WTC11 (cell line): ENCODE data around the gene KDM2B.

Source experiments
- CBFB ChIP-seq: sonication (generic); formaldehyde crosslinking; IDR thresholded peaks from 2 replicates; pipeline ENCODE4 v1.8.1; 2022; ENCODE audit warnings: mild to moderate bottlenecking, low read depth, missing genetic modification reagents
- CREB1 ChIP-seq: sonication (generic); formaldehyde crosslinking; IDR thresholded peaks from 2 replicates; pipeline ENCODE4 v1.8.0; 2023; ENCODE audit warnings: mild to moderate bottlenecking, missing genetic modification reagents
- CTCF ChIP-seq: fragments of 200-600 bp; IDR thresholded peaks from 2 replicates; pipeline ENCODE4 v1.8.0; 2022; ENCODE audit warnings: antibody characterized with exemption
- FOXJ3 ChIP-seq: sonication (generic); formaldehyde crosslinking; IDR thresholded peaks from 2 replicates; pipeline ENCODE4 v1.9.0; 2021; ENCODE audit warnings: missing genetic modification reagents, mild to moderate bottlenecking, borderline replicate concordance
- HMGXB4 ChIP-seq: sonication (generic); formaldehyde crosslinking; IDR thresholded peaks from 2 replicates; pipeline ENCODE4 v1.8.1; 2023; ENCODE audit warnings: mild to moderate bottlenecking, moderate library complexity, missing genetic modification reagents
- JUN ChIP-seq: sonication (generic); formaldehyde crosslinking; IDR thresholded peaks from 2 replicates; pipeline ENCODE4 v1.8.0; 2023; ENCODE audit warnings: mild to moderate bottlenecking, missing genetic modification reagents
- RELA ChIP-seq: sonication (generic); formaldehyde crosslinking; IDR thresholded peaks from 2 replicates; pipeline ENCODE4 v1.8.1; 2022; ENCODE audit warnings: missing genetic modification reagents, mild to moderate bottlenecking, borderline replicate concordance
- USF2 ChIP-seq: sonication (generic); formaldehyde crosslinking; IDR thresholded peaks from 2 replicates; pipeline ENCODE4 v1.8.1; 2023; ENCODE audit warnings: mild to moderate bottlenecking, missing genetic modification reagents, moderate library complexity
- ZNF121 ChIP-seq: sonication (generic); formaldehyde crosslinking; IDR thresholded peaks from 2 replicates; pipeline ENCODE4 v1.8.0; 2023; ENCODE audit warnings: missing genetic modification reagents
- ZNF263 ChIP-seq: sonication (generic); formaldehyde crosslinking; IDR thresholded peaks from 2 replicates; pipeline ENCODE4 v1.8.1; 2022; ENCODE audit warnings: low read depth, mild to moderate bottlenecking, moderate library complexity, missing genetic modification reagents
- ZNF512 ChIP-seq: sonication (generic); formaldehyde crosslinking; IDR thresholded peaks from 2 replicates; pipeline ENCODE4 v1.8.1; 2022; ENCODE audit warnings: missing genetic modification reagents, borderline replicate concordance
- ZNF532 ChIP-seq: fragments of 250-450 bp; sonication (Bioruptor Pico); IDR thresholded peaks from 2 replicates; pipeline ENCODE4 v1.9.0; 2021; ENCODE audit warnings: mild to moderate bottlenecking, borderline replicate concordance
- ZNF671 ChIP-seq: fragments of 250-450 bp; sonication (Bioruptor Pico); IDR thresholded peaks from 2 replicates; pipeline ENCODE4 v1.8.0; 2021; ENCODE audit warnings: mild to moderate bottlenecking

- TF ChIP-seq CREB1 (CRISPR knock-in tag) (no peak), CTCF (no peak), ZNF671 (CRISPR knock-in tag) (no peak), USF2 (CRISPR knock-in tag) (no peak), ZNF263 (no peak), CBFB (CRISPR knock-in tag) (no peak), ZNF532 (CRISPR knock-in tag) (no peak), HMGXB4 (CRISPR knock-in tag) (no peak), FOXJ3 (CRISPR knock-in tag) (no peak), ZNF512 (no peak), ZNF121 (CRISPR knock-in tag) (no peak), JUN (CRISPR knock-in tag) (no peak), RELA (CRISPR knock-in tag) (no peak)
These were observed 190.0 kb downstream of the KDM2B start for GRCh38 chr12:121390856-121391255.
